ENCODE measurements around the gene MON1A.

The MON1A gene

DNA sequence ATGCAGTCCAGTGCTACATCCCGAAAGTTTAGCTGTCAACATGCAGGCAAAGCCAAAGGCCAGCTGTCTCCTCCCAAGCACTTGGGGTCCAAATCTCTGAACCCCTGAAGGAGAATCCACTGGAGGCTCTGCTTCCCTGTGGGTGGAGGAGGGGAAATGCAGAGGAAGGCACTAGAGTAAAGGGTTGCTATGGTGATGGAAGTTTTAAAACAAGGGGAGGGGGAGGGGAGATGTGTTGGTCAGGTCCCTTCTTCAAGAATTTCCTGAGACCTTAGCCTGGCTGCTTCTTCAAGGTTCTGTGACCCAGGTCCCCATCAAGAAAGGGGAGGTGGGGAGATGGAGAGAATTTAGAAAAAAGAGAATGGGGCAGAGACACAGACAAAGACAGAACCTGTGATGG, 62.2 kb downstream of the MON1A start:
- POLR2A ChIA-PET (ENCODE audit: low non-redundant PET): no interaction called here
- TF ChIP-seq, protein P1, sequence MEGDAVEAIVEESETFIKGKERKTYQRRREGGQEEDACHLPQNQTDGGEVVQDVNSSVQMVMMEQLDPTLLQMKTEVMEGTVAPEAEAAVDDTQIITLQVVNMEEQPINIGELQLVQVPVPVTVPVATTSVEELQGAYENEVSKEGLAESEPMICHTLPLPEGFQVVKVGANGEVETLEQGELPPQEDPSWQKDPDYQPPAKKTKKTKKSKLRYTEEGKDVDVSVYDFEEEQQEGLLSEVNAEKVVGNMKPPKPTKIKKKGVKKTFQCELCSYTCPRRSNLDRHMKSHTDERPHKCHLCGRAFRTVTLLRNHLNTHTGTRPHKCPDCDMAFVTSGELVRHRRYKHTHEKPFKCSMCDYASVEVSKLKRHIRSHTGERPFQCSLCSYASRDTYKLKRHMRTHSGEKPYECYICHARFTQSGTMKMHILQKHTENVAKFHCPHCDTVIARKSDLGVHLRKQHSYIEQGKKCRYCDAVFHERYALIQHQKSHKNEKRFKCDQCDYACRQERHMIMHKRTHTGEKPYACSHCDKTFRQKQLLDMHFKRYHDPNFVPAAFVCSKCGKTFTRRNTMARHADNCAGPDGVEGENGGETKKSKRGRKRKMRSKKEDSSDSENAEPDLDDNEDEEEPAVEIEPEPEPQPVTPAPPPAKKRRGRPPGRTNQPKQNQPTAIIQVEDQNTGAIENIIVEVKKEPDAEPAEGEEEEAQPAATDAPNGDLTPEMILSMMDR (conservative IDR thresholded peaks at IDR 0.05; ENCODE audit: low read depth): no peak
- H3K27ac ChIP-seq: no peak overlapping the region
- no peak for DNase-seq (ENCODE audit: low spot score)
- CTCF ChIA-PET: no interaction called here

DNA sequence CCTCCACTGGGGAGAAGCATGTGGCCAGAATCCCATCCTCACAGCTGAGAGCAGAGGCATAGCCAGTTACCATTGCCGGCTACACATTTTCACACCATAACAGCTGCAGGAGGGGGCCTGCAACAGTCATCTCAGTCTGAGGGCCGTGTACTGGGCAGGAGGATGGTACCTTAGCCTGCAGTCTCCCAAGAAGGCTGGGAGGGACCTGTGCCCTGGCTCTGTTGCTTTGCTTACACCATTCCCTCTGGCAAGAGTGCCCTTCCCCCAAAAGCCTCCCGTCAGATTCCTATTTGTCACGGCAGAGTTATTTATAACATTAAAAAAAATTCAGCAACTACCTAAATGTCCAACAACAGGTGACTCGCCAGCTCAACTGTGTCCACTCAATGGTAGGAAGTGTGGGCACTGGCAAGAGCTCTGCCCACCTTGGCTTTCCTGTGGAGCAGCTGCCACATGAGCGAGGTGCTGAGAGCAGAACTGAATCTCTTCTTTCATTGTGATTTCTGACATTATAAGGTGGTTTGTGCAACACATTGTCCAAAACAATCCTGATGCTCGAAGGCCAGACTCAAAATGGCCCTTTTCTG, 64.3 kb downstream of the MON1A start:
- POLR2A ChIA-PET (ENCODE audit: low non-redundant PET): interaction anchor here (0.6 kb wide), 1 partner anchor 62 kb away, joined by 9 read pairs; the partner anchor contains the start of gene INKA1
- H3K27ac ChIP-seq: no peak overlapping the region
- no peak for DNase-seq (ENCODE audit: low spot score)
- CTCF ChIA-PET: no interaction called here
- TF ChIP-seq, protein P1 (conservative IDR thresholded peaks at IDR 0.05; ENCODE audit: low read depth): no peak

DNA sequence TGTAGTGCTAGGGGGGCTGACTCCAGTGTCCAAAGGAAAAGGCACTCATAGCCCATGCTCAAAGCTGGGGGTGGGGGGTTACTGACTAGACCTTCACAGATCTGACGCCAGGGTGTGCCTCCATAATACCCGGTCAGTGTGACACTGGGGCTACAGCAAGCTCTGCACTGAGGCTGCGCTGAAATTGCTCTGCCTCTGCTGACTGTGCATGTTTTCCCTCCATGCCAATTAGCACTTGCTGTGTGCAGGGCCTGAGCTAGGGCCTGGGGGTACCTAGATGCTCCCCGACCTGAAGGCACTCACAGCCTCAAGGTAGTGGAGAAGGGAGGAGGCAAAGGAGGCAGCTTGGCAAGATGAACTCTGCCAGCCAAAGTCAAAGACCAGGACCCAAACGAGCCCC, 65.1 kb downstream of the MON1A start:
- H3K27ac ChIP-seq: no peak overlapping the region
- ChIA-PET POLR2A (ENCODE audit: low non-redundant PET) (interaction anchor here (1.0 kb wide), 1 partner anchor 75 kb away, joined by 4 read pairs; no protein-coding TSS in a partner anchor), CTCF (no interaction called here)
- no peak for DNase-seq (ENCODE audit: low spot score)
- TF ChIP-seq, protein P1 (conservative IDR thresholded peaks at IDR 0.05; ENCODE audit: low read depth): no peak

DNA sequence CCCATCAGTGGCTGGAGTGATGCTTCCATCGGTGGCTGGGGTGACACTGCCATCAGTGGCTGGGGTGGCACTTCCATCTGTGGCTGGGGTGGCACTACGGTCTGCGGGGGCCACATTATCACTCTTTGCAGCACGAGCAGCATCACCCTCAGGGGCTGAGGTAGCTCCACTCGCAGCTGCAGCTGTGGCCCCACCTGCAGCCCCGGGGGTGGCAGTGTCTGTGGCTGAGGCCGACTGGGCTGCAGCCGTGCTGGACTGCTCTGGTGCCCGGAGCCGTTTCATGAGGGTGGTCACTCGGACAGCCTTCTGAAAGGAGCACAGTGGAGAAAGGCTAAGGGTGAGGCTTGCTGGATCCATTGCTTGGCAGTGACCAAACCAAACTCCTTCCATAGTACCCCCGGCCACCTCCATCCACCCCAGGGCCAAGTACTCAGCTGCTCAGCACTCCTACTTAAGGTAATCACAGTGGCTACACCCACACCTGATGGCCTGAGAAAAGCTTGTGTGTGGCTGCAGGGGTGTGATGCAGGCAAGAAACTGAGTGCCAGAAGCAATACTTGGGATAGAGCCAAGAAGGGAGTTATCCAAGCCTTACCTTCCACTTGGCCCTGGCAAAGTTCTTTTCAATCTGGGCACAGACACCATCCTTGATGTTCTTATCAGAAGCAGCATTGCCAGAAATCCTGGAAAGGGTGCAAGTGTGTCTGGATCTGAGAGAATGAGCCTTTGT, 69.9 kb downstream of the MON1A start:
- ChIA-PET POLR2A (ENCODE audit: low non-redundant PET) (no interaction called here), CTCF (interaction anchor here (0.6 kb wide), 1 partner anchor 21 kb away, joined by 4 read pairs; no protein-coding TSS in a partner anchor)
- DNase-seq (ENCODE audit: low spot score): no peak
- TF ChIP-seq, protein P1 (conservative IDR thresholded peaks at IDR 0.05; ENCODE audit: low read depth): no peak
- no peak overlapping the region for H3K27ac ChIP-seq

Data from RWPE1 (cell line).